Neural cell (in vitro differentiated cells): ENCODE measurements around the gene PIAS1. TPM values are rescaled to one million over a fixed set of nuclear protein-coding genes. Genes with fewer than 3 reads are reported as not detected.

Source experiments
- H2AFZ ChIP-seq: fragments of 200-600, 300-800 bp; sonication (generic), shearing (Covaris generic); 2 replicates; pipeline ENCODE4 v1.6.0; 2014; ENCODE audit warnings: low read depth, mild to moderate bottlenecking, antibody characterized with exemption, low read length, moderate library complexity
- H3F3A ChIP-seq: fragments of 200-600 bp; shearing (Covaris generic); 2 replicates; pipeline ENCODE4 v1.6.1; 2016; ENCODE audit warnings: mild to moderate bottlenecking, moderate library complexity, mixed read lengths, antibody characterized with exemption, low read length; ENCODE audit not compliant: insufficient read depth, poor library complexity, severe bottlenecking
- H3K27ac ChIP-seq: fragments of 200-600, 300-800 bp; sonication (generic), shearing (Covaris generic); 2 replicates; pipeline ENCODE4 v1.5.1; 2014; ENCODE audit warnings: mild to moderate bottlenecking, low read length, moderate library complexity
- H3K27me3 ChIP-seq: fragments of 300-800, 200-600 bp; sonication (generic), shearing (Covaris generic); 2 replicates; pipeline ENCODE4 v1.6.0; 2014; ENCODE audit warnings: mild to moderate bottlenecking, low read depth, low read length, moderate library complexity; ENCODE audit not compliant: insufficient read depth
- H3K36me3 ChIP-seq: fragments of 300-800, 200-600 bp; sonication (generic), shearing (Covaris generic); 2 replicates; pipeline ENCODE4 v1.5.1; 2014; ENCODE audit warnings: mild to moderate bottlenecking, antibody characterized with exemption, low read length, moderate library complexity; ENCODE audit not compliant: insufficient read depth
- H3K4me2 ChIP-seq: fragments of 300-800, 200-600 bp; sonication (generic), shearing (Covaris generic); 2 replicates; pipeline ENCODE4 v1.6.0; 2014; ENCODE audit warnings: mild to moderate bottlenecking, low read length
- H3K4me3 ChIP-seq: fragments of 300-800, 200-600 bp; sonication (generic), shearing (Covaris generic); 2 replicates; pipeline ENCODE4 v1.5.1; 2014; ENCODE audit warnings: mild to moderate bottlenecking, low read length, moderate library complexity
- H3K79me2 ChIP-seq: fragments of 200-600 bp; shearing (Covaris generic); replicated peaks from 2 replicates; pipeline ENCODE4 v1.6.0; 2014; ENCODE audit warnings: mild to moderate bottlenecking, low read length, moderate library complexity; ENCODE audit not compliant: insufficient read depth
- H3K9ac ChIP-seq: fragments of 300-800, 200-600 bp; sonication (generic), shearing (Covaris generic); 2 replicates; pipeline ENCODE4 v1.6.1; 2016; ENCODE audit warnings: mild to moderate bottlenecking, low read length, mixed read lengths
- H3K9me2 ChIP-seq: fragments of 200-600 bp; shearing (Covaris generic); 2 replicates; pipeline ENCODE4 v1.6.1; 2016; ENCODE audit warnings: mild to moderate bottlenecking, low read length, mixed read lengths; ENCODE audit not compliant: insufficient read depth
- H3K9me3 ChIP-seq: fragments of 200-600, 300-800 bp; sonication (generic), shearing (Covaris generic); 2 replicates; pipeline ENCODE4 v1.6.1; 2016; ENCODE audit warnings: mild to moderate bottlenecking, mixed run types, low read length, moderate library complexity, mixed read lengths
- H4K20me1 ChIP-seq: fragments of 200-600 bp; shearing (Covaris generic); 2 replicates; pipeline ENCODE4 v1.6.1; 2016; ENCODE audit warnings: mild to moderate bottlenecking, mixed run types; ENCODE audit not compliant: insufficient read depth
- EP300 ChIP-seq: fragments of 450-650 bp; conservative IDR thresholded peaks from 2 replicates; pipeline ENCODE4 v1.6.1; 2014; ENCODE audit warnings: antibody characterized with exemption, mild to moderate bottlenecking, moderate library complexity; ENCODE audit not compliant: poor library complexity, severe bottlenecking
- EZH2 ChIP-seq: fragments of 200-600, 300-800 bp; shearing (Covaris generic), sonication (generic); IDR thresholded peaks from 2 replicates; pipeline ENCODE4 v1.6.1; 2014; ENCODE audit warnings: antibody characterized with exemption, low read length, borderline replicate concordance, mild to moderate bottlenecking; ENCODE audit not compliant: insufficient read depth, poor library complexity, severe bottlenecking
- MXI1 ChIP-seq: fragments of 450-650 bp; conservative IDR thresholded peaks from 2 replicates; pipeline ENCODE4 v1.6.1; 2014; ENCODE audit warnings: antibody characterized with exemption, mild to moderate bottlenecking; ENCODE audit not compliant: poor library complexity, severe bottlenecking
- POLR2AphosphoS5 ChIP-seq: IDR thresholded peaks from 2 replicates; pipeline ENCODE4 v1.6.1; 2012
- RAD21 ChIP-seq: fragments of 450-650 bp; conservative IDR thresholded peaks from 2 replicates; pipeline ENCODE4 v1.6.1; 2014; ENCODE audit warnings: antibody characterized with exemption, mild to moderate bottlenecking, moderate library complexity
- SMC3 ChIP-seq: fragments of 450-650 bp; conservative IDR thresholded peaks from 2 replicates; pipeline ENCODE4 v1.6.1; 2014; ENCODE audit warnings: antibody characterized with exemption, mild to moderate bottlenecking, moderate library complexity; ENCODE audit not compliant: poor library complexity
- TAF1 ChIP-seq: IDR thresholded peaks from 2 replicates; pipeline ENCODE4 v1.6.1; 2012; ENCODE audit warnings: low read depth
- polyA plus RNA-seq: library from polyadenylated mRNA; depleted of rRNA; stranded (reverse); fragments of >200 nt; gene quantifications from 2 replicates; pipeline ENCODE4 v1.2.3, GENCODE V29; 2014
- TF ChIP-seq, protein P1 (sequence below): IDR thresholded peaks from 2 replicates; pipeline ENCODE4 v1.6.1; 2012; ENCODE audit warnings: borderline replicate concordance
- TF ChIP-seq, protein P2 (sequence below): fragments of 450-650 bp; IDR thresholded peaks from 2 replicates; pipeline ENCODE4 v1.5.1; 2014; ENCODE audit warnings: antibody characterized with exemption, mild to moderate bottlenecking, moderate library complexity; ENCODE audit not compliant: poor library complexity, severe bottlenecking

Gene PIAS1
- polyA plus RNA-seq, 1 donor from 2014 or later, result 14.3 TPM

DNA sequence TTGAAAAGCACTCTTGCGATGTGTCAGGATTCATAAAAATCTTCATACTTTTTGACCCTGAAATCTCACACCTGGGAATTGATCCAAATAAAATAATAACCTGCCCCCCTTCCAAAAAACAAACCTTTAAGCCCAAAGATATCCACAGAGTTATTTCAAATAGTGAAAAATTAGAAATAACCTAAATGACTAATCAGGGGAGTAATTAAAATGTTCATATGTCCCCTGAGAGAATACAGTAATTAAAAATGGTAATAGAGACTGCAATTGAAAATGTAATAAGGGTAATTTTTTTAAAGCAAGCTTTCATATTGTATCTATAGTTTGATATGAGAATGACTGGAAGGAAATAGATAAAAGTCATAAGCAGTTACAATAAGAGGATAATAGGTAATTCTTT, 83.0 kb downstream of the PIAS1 start:
- no peak overlapping the region for H3K4me2 ChIP-seq
- TF ChIP-seq EP300 (no peak), SMC3 (no peak), RAD21 (no peak), TAF1 (no peak), MXI1 (no peak), POLR2AphosphoS5 (no peak), EZH2 (no peak)
- TF ChIP-seq, protein P1, sequence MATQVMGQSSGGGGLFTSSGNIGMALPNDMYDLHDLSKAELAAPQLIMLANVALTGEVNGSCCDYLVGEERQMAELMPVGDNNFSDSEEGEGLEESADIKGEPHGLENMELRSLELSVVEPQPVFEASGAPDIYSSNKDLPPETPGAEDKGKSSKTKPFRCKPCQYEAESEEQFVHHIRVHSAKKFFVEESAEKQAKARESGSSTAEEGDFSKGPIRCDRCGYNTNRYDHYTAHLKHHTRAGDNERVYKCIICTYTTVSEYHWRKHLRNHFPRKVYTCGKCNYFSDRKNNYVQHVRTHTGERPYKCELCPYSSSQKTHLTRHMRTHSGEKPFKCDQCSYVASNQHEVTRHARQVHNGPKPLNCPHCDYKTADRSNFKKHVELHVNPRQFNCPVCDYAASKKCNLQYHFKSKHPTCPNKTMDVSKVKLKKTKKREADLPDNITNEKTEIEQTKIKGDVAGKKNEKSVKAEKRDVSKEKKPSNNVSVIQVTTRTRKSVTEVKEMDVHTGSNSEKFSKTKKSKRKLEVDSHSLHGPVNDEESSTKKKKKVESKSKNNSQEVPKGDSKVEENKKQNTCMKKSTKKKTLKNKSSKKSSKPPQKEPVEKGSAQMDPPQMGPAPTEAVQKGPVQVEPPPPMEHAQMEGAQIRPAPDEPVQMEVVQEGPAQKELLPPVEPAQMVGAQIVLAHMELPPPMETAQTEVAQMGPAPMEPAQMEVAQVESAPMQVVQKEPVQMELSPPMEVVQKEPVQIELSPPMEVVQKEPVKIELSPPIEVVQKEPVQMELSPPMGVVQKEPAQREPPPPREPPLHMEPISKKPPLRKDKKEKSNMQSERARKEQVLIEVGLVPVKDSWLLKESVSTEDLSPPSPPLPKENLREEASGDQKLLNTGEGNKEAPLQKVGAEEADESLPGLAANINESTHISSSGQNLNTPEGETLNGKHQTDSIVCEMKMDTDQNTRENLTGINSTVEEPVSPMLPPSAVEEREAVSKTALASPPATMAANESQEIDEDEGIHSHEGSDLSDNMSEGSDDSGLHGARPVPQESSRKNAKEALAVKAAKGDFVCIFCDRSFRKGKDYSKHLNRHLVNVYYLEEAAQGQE, result no peak
- TF ChIP-seq, protein P2, sequence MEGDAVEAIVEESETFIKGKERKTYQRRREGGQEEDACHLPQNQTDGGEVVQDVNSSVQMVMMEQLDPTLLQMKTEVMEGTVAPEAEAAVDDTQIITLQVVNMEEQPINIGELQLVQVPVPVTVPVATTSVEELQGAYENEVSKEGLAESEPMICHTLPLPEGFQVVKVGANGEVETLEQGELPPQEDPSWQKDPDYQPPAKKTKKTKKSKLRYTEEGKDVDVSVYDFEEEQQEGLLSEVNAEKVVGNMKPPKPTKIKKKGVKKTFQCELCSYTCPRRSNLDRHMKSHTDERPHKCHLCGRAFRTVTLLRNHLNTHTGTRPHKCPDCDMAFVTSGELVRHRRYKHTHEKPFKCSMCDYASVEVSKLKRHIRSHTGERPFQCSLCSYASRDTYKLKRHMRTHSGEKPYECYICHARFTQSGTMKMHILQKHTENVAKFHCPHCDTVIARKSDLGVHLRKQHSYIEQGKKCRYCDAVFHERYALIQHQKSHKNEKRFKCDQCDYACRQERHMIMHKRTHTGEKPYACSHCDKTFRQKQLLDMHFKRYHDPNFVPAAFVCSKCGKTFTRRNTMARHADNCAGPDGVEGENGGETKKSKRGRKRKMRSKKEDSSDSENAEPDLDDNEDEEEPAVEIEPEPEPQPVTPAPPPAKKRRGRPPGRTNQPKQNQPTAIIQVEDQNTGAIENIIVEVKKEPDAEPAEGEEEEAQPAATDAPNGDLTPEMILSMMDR, result no peak

DNA sequence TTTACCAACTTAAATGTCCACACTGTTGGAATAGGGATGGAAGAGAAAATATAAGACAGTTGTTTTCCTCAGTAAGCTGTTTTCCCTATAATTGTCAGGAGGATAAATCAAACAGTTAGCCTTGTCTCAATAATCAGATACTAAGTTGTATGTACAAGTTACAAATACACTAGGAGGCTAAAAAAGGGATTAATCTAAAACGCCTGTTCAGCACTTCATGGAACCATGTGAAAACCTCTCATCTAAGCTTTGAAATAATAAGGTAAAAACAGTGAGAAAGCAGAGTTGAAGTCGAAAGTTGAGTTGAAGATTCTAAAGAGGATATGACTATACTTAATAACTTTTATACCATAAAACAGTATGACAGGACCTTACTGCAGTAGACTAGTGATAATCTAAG, 89.0 kb downstream of the PIAS1 start:
- Histone ChIP-seq H3K27me3 (no peaks in the 10 kb centered on the region), H3K9me2 (no peaks in the 10 kb centered on the region), H3K36me3 (peaks cover 3% of the 10 kb centered on the region), H3F3A (no peaks in the 10 kb centered on the region), H4K20me1 (no peaks in the 10 kb centered on the region), H3K4me3 (no peak overlapping the region), H3K4me2 (no peak overlapping the region), H3K27ac (no peak overlapping the region), H3K79me2 (no peaks in the 10 kb centered on the region), H2AFZ (no peak overlapping the region), H3K9me3 (no peaks in the 10 kb centered on the region), H3K9ac (no peak overlapping the region)
- TF ChIP-seq, protein P1, result no peak
- no peak for TF ChIP-seq SMC3
- no peak for TF ChIP-seq POLR2AphosphoS5
- no peak for TF ChIP-seq EP300
- no peak for TF ChIP-seq EZH2
- no peak for TF ChIP-seq TAF1
- no peak for TF ChIP-seq RAD21
- TF ChIP-seq, protein P2, result no peak
- TF ChIP-seq MXI1, result no peak

More for the DNA sequence above, 83.0 kb downstream of the PIAS1 start:
- Histone ChIP-seq H3K27me3 (no peaks in the 10 kb centered on the region), H3K79me2 (peaks cover 4% of the 10 kb centered on the region), H3K9me3 (no peaks in the 10 kb centered on the region), H3K4me3 (no peak overlapping the region), H4K20me1 (no peaks in the 10 kb centered on the region), H3K27ac (no peak overlapping the region), H2AFZ (no peak overlapping the region), H3F3A (no peaks in the 10 kb centered on the region), H3K36me3 (no peaks in the 10 kb centered on the region), H3K9me2 (no peaks in the 10 kb centered on the region), H3K9ac (no peak overlapping the region)
